GM23248 (cell line): ENCODE measurements around the gene TRIM27. TPM values are rescaled to one million over a fixed set of nuclear protein-coding genes. Genes with fewer than 3 reads are reported as not detected.
"Not testable (repeated sequence)": the region's sequence is repeated elsewhere in the genome, so short reads cannot be mapped to it uniquely, and the experiment has no call there.

ENCODE experiments used
- DNase-seq: peaks from one replicate; pipeline ENCODE4 v3.0.0-alpha.2; 2015
- H2AFZ ChIP-seq: fragments of 200-600 bp; sonication (generic); 2 replicates; pipeline ENCODE4 v1.6.1; 2016; ENCODE audit warnings: antibody characterized with exemption
- H3F3A ChIP-seq: fragments of 200-600 bp; sonication (generic); 2 replicates; pipeline ENCODE4 v1.6.1; 2016; ENCODE audit warnings: mild to moderate bottlenecking, antibody characterized with exemption, mixed run types; ENCODE audit not compliant: insufficient read depth
- H3K27ac ChIP-seq: fragments of 200-600 bp; sonication (generic); 2 replicates; pipeline ENCODE4 v1.5.1; 2016; ENCODE audit warnings: mild to moderate bottlenecking
- H3K27me3 ChIP-seq: fragments of 200-600 bp; sonication (generic); replicated peaks from 2 replicates; pipeline ENCODE4 v1.6.1; 2016; ENCODE audit warnings: mild to moderate bottlenecking; ENCODE audit not compliant: insufficient read depth
- H3K36me3 ChIP-seq: fragments of 200-600 bp; sonication (generic); 2 replicates; pipeline ENCODE4 v1.6.1; 2016; ENCODE audit warnings: low read depth, mild to moderate bottlenecking
- H3K4me1 ChIP-seq: fragments of 200-600 bp; sonication (generic); 2 replicates; pipeline ENCODE4 v1.6.1; 2016; ENCODE audit warnings: mild to moderate bottlenecking; ENCODE audit not compliant: insufficient read depth
- H3K4me2 ChIP-seq: fragments of 200-600 bp; sonication (generic); one replicate; pipeline ENCODE4 v1.6.1; 2016; ENCODE audit warnings: mild to moderate bottlenecking; ENCODE audit not compliant: unreplicated experiment
- H3K4me3 ChIP-seq: fragments of 200-600 bp; sonication (generic); 2 replicates; pipeline ENCODE4 v1.5.1; 2016; ENCODE audit warnings: mild to moderate bottlenecking
- H3K79me2 ChIP-seq: fragments of 200-600 bp; sonication (generic); 2 replicates; pipeline ENCODE4 v1.6.1; 2016; ENCODE audit warnings: mild to moderate bottlenecking; ENCODE audit not compliant: insufficient read depth
- H3K9ac ChIP-seq: fragments of 200-600 bp; sonication (generic); 2 replicates; pipeline ENCODE4 v1.6.1; 2016; ENCODE audit warnings: mild to moderate bottlenecking
- H3K9me2 ChIP-seq: fragments of 200-600 bp; sonication (generic); 2 replicates; pipeline ENCODE4 v1.6.1; 2016; ENCODE audit warnings: mixed run types, mild to moderate bottlenecking, moderate library complexity; ENCODE audit not compliant: insufficient read depth
- H3K9me3 ChIP-seq: fragments of 200-600 bp; sonication (generic); one replicate; pipeline ENCODE4 v1.6.1; 2017; ENCODE audit warnings: low read depth
- H4K20me1 ChIP-seq: fragments of 200-600 bp; sonication (generic); 2 replicates; pipeline ENCODE4 v1.6.0; 2016; ENCODE audit not compliant: insufficient read depth
- EZH2 ChIP-seq: fragments of 200-600 bp; sonication (generic); IDR thresholded peaks from 2 replicates; pipeline ENCODE4 v1.6.1; 2018; ENCODE audit warnings: antibody characterized with exemption, mild to moderate bottlenecking; ENCODE audit not compliant: insufficient read depth, poor library complexity, severe bottlenecking
- EZH2phosphoT487 ChIP-seq: fragments of 200-600 bp; sonication (generic); IDR thresholded peaks from 2 replicates; pipeline ENCODE4 v1.6.1; 2018; ENCODE audit warnings: antibody characterized with exemption, moderate library complexity, mild to moderate bottlenecking, low read depth; ENCODE audit not compliant: insufficient read depth
- WGBS, 2 experiments: methylation state at CpG; one replicate each; pipeline ENCODE4 v1.1.6; 2015 to 2017; ENCODE audit warnings: low lambda C conversion rate in 2 of 2, low coverage in 1 of 2; ENCODE audit errors: missing lambda C conversion rate in 2 of 2; 5-methylcytosine and 5-hydroxymethylcytosine counted together
- in situ Hi-C: fragments of 300-500 bp; cut with MboI; formaldehyde crosslinking; loops from 2 replicates; pipeline ENCODE4 v1.15.0; 2020
- polyA plus RNA-seq: library from polyadenylated mRNA; unstranded; fragments of >200 nt; fragmentation: Nextera tagmentation; extraction: Ambion mirVana; gene quantifications from 2 replicates; pipeline ENCODE4 v1.2.1, GENCODE V29; 2016
- total RNA-seq: library from RNA; depleted of rRNA; stranded (reverse); fragments of >200 nt; shearing (Covaris generic); gene quantifications from 2 replicates; pipeline ENCODE4 v1.2.3, GENCODE V29; 2014

The TRIM27 gene
- total and polyA plus RNA-seq, 2 experiments from 2014 or later = 40.2 to 67.7 TPM

DNA sequence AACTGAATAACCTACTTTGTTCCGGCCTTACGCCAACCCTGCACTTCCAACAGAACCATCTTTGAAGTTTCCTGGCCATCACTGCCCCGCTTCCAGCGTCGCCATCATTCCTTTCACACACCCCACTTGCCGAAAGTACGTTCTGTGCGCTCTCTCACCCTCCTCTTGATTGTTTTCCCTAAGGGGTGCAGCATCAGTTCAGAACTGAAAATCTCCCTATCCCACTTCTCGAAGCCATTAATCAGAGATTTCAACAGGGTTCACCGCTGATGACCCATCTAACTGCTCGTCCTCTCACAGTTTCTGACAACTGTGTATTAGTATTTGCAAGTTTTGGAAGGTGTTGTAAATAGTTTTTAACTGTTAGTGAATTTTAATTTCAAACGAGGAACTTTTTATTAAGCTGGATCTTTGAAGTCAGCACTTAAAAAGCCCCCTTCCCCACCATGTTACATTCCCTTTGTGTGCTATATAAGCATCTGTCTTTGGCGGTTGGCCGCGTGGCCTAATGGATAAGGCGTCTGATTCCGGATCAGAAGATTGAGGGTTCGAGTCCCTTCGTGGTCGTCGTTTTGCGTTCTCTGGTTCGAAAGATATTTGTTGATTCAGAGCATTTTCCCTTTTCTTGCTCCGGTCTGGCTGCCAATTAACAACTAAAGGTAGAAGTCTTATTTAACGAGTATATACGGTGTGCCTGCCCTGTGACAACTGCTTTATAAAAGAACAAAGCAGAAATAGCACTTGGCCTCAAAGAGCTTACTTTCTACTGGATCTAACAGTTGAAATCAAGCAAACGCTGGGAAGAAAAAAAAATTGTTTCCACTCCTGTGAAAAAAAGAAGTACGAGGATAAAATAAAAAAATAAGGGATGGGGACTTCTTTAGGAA is 42.6 kb downstream of the TRIM27 start:
- Histone ChIP-seq H3K27me3 (peaks cover 4% of the 10 kb centered on the region; the same call in 1 of the 2 replicates), H3K9ac (peak overlapping the region; percentile 74), H4K20me1 (no peaks in the 10 kb centered on the region), H3K9me3 (no peaks in the 10 kb centered on the region), H3K9me2 (no peaks in the 10 kb centered on the region), H3K79me2 (no peaks in the 10 kb centered on the region), H3K27ac (no peak overlapping the region), H3K4me1 (no peaks in the 10 kb centered on the region), H3K4me3 (peak overlapping the region; percentile 90), H3K4me2 (peak overlapping the region; percentile 86), H3F3A (peaks cover 8% of the 10 kb centered on the region; the same call in 1 of the 2 replicates), H3K36me3 (no peaks in the 10 kb centered on the region), H2AFZ (peak overlapping the region; percentile 96)
- TF ChIP-seq EZH2phosphoT487 (no peak), EZH2 (no peak)
- DNase-seq = peak; percentile 70
- in situ Hi-C loops = no loop called here
- 3% methylated on average over 28 of the region's 28 CpGs for WGBS, 2 experiments

DNA sequence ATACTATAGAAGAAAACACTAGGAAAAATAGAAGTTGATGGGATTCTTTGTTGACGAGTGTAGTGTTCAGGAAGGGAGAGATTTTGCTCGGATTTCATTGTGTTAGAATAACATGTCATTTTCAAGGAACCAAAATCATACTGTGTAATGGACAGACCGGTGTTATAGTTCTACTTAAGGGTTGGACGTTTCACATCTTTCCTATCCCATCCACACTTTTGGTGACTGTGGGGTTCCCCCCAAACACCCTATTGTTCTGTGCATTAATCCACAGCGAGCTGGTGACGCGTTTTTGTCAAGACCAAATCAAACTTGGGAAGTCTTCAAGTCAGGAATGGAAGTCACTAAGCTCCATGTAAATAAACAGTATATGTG is 43.3 kb downstream of the TRIM27 start:
- in situ Hi-C loops = no loop called here
- no peaks in the 10 kb centered on the region for H3K9me2 ChIP-seq
- peaks cover 4% of the 10 kb centered on the region; the same call in 1 of the 2 replicates for H3K27me3 ChIP-seq
- no peak for DNase-seq
- TF ChIP-seq EZH2 (no peak), EZH2phosphoT487 (no peak)
- H4K20me1 ChIP-seq = no peaks in the 10 kb centered on the region
- peak overlapping the region; percentile 86 for H3K4me2 ChIP-seq
- H3K4me3 ChIP-seq = peak overlapping the region; percentile 90
- no peaks in the 10 kb centered on the region for H3K36me3 ChIP-seq
- peak overlapping the region; percentile 96 for H2AFZ ChIP-seq
- H3K79me2 ChIP-seq = no peaks in the 10 kb centered on the region
- no peaks in the 10 kb centered on the region for H3K4me1 ChIP-seq
- peaks cover 8% of the 10 kb centered on the region; the same call in 1 of the 2 replicates for H3F3A ChIP-seq
- H3K27ac ChIP-seq = no peak overlapping the region
- peak overlapping the region; percentile 74; the same call in 1 of the 2 replicates for H3K9ac ChIP-seq
- no peaks in the 10 kb centered on the region for H3K9me3 ChIP-seq
- 41 to 47% methylated on average over 7 of the region's 7 CpGs for WGBS, 2 experiments

DNA sequence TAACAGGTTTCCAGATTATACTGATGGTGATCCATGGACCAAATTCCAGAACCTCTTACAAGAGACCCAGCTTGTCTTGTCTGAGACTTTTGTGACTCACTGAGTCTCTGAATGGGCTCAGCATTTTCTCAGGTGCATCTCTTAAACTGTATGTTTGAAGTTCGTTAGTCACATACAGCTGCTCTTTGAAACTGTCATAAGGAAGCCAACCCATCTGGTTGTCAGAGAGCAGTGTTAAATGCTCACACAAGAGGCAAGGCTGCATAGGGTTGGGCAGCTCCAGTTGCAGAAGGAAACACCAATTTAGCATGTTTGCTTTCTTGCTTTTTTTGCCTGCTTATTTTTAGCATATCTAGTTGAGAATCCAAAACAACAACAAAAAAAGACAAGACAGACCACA is 47.1 kb downstream of the TRIM27 start:
- H3K9me2 ChIP-seq = no peaks in the 10 kb centered on the region
- no peak for TF ChIP-seq EZH2
- 0 to 5% methylated on average over 1 of the region's 1 CpG for WGBS, 2 experiments
- H3K4me3 ChIP-seq = no peak overlapping the region
- DNase-seq = no peak
- 0 out of 2 replicates have a peak, but pooled peaks cover 4% of the 10 kb centered on the region for H3F3A ChIP-seq
- H3K4me2 ChIP-seq = no peak overlapping the region
- H2AFZ ChIP-seq = no peak overlapping the region
- no peak overlapping the region for H3K9ac ChIP-seq
- H3K4me1 ChIP-seq = no peaks in the 10 kb centered on the region
- H3K27me3 ChIP-seq = peaks cover 4% of the 10 kb centered on the region; the same call in 1 of the 2 replicates
- in situ Hi-C loops = no loop called here
- no peaks in the 10 kb centered on the region for H4K20me1 ChIP-seq
- H3K36me3 ChIP-seq = no peaks in the 10 kb centered on the region
- H3K27ac ChIP-seq = no peak overlapping the region
- no peaks in the 10 kb centered on the region for H3K9me3 ChIP-seq
- no peaks in the 10 kb centered on the region for H3K79me2 ChIP-seq

DNA sequence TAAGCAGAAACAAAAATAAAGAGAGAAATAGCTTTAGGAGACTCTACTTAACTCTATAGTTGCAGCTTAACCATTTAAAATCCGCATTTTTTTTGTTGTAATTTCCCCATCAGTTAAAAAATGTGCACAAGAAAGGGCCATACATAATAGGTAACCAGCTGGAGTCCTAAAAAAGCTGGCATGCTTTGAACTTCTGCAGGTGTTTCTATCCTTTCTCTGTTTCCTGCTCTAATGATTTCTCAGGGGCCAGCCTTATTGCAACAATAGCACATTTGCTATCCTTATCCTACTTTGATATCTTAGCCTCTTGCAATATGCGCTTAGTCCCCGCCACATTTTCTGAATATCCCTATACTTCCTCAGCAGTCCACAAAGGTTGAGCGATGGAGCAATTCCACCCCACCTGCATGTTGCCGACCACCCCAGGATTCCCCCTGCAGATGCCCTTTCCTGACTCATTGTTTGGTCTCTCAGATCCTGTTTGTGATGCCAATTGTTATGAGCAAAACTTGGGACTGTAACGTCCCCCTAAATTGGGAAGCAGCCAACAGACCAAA is 48.5 kb downstream of the TRIM27 start:
- Histone ChIP-seq H2AFZ (no peak overlapping the region), H3K36me3 (no peaks in the 10 kb centered on the region), H4K20me1 (no peaks in the 10 kb centered on the region), H3K4me3 (no peak overlapping the region), H3K4me1 (no peaks in the 10 kb centered on the region), H3K27ac (no peak overlapping the region), H3K9me3 (no peaks in the 10 kb centered on the region), H3K27me3 (peaks cover 4% of the 10 kb centered on the region; the same call in 1 of the 2 replicates), H3F3A (no peaks in the 10 kb centered on the region), H3K4me2 (no peak overlapping the region), H3K9me2 (no peaks in the 10 kb centered on the region), H3K79me2 (no peaks in the 10 kb centered on the region), H3K9ac (no peak overlapping the region)
- WGBS, 2 experiments = 44 to 46% methylated on average over 6 of the region's 6 CpGs
- no peak for TF ChIP-seq EZH2
- no peak for TF ChIP-seq EZH2phosphoT487
- no peak for DNase-seq
- in situ Hi-C loops = no loop called here

DNA sequence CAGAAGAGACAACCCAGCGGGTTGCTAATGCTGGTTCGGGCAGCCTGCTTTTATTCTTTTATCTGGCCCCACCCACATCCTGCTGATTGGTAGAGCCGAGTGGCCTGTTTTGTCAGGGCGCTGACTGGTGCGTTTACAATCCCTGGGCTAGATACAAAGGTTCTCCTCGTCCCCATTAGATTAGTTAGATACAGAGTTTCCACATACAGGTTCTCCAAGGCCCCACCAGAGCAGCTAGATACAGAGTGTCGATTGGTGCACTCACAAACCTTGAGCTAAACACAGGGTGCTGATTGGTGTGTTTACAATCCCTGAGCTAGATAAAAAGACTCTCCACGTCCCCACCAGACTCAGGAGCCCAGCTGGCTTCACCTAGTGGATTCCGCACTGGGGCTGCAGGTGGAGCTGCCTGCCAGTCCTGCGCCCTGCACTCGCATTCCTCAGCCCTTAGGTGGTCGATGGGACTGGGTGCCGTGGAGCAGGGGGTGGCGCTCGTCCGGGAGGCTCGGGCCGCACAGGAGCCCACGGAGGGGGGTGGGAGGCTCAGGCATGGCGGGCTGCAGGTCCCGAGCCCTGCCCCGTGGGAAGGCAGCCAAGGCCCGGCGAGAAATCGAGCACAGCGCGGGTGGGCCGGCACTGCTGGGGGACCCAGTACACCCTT is 51.5 kb downstream of the TRIM27 start:
- H3K9ac ChIP-seq, DNase-seq, H3K9me2 ChIP-seq, H3K27ac ChIP-seq, H3F3A ChIP-seq, H2AFZ ChIP-seq, H3K27me3 ChIP-seq, H3K36me3 ChIP-seq, H3K79me2 ChIP-seq, in situ Hi-C loops, H3K9me3 ChIP-seq, H3K4me1 ChIP-seq, H3K4me3 ChIP-seq, H3K4me2 ChIP-seq, H4K20me1 ChIP-seq: not testable (repeated sequence)
- 68 to 74% methylated on average over 17 to 22 of the region's 28 CpGs for WGBS, 2 experiments
